Effector memory CD4-positive, alpha-beta T cell (primary cell): ENCODE data around the gene ALDH4A1.

ENCODE experiments used
- DNase-seq, 3 donors: peaks; one replicate each; pipeline ENCODE4 v3.0.0-alpha.2; 2020
- H3K27ac ChIP-seq: 2 replicates; pipeline ENCODE4 v1.7.0; 2013; ENCODE audit warnings: mild to moderate bottlenecking, low read length, moderate library complexity; ENCODE audit not compliant: insufficient read depth, poor library complexity, severe bottlenecking
- H3K27me3 ChIP-seq: replicated peaks from 2 replicates; pipeline ENCODE4 v1.7.0; 2013; ENCODE audit warnings: mild to moderate bottlenecking, low read length; ENCODE audit not compliant: insufficient read depth, control insufficient read depth, poor library complexity, severe bottlenecking
- H3K36me3 ChIP-seq: 2 replicates; pipeline ENCODE4 v1.7.0; 2013; ENCODE audit warnings: mild to moderate bottlenecking, low read length, moderate library complexity; ENCODE audit not compliant: control insufficient read depth, insufficient read depth
- H3K4me1 ChIP-seq: 2 replicates; pipeline ENCODE4 v1.7.0; 2013; ENCODE audit warnings: low read length, mild to moderate bottlenecking; ENCODE audit not compliant: control insufficient read depth, insufficient read depth, poor library complexity, severe bottlenecking
- H3K4me3 ChIP-seq: 2 replicates; pipeline ENCODE4 v1.7.0; 2013; ENCODE audit warnings: low read length, low read depth, mild to moderate bottlenecking; ENCODE audit not compliant: insufficient read depth, poor library complexity, severe bottlenecking
- H3K9me3 ChIP-seq: 2 replicates; pipeline ENCODE4 v1.7.0; 2013; ENCODE audit warnings: mild to moderate bottlenecking, low read length, moderate library complexity; ENCODE audit not compliant: control insufficient read depth

ALDH4A1 gene

DNA sequence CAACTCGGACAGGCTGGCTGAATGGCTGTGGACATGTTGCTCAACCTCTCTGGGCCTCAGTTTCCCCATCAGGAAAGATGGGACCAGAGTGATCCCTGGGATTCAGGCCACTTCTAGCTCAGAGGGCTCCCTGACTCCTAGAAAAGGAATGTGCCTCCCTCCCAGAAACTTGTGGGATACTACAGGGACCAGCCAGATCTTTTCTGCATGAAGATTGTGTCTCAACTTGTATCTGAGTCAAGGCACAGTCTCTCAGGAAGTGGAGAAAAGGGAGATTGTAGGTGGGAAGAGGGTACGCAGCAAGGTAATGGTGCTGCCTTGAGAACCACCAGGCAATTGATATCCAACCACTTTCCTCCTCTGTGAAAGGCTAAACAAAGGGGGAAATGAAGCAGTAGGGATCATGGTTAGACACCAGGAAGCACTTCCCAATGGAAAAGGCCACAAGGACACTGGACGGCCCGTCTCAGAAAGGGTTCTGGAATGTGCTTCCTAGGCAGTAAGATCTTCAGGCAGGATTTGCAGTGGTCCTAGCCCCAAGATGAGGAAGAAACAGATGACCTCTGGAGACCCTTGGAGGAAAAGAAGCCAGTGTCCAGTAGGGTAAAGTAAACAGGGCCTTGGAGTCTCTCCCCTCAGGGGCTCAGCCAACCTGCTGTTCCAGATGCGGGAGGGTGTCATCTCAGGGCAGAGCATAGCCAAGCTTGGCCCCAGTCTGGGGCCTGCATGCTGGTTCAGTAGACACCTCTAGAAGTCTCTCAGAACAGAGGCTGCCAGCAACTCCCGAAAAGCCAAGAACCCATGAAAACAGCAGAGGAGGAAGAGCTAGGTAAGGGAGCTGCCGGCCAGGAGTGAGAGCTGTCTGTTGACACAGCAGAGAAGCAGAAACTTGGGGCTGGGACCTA is 37.3 kb upstream of the ALDH4A1 start:
- H3K4me1 ChIP-seq, result peaks cover 58% of the 10 kb centered on the region
- no peak for DNase-seq
- no peak overlapping the region for H3K4me3 ChIP-seq
- no peaks in the 10 kb centered on the region for H3K27me3 ChIP-seq
- H3K9me3 ChIP-seq, result no peaks in the 10 kb centered on the region
- no peak overlapping the region for H3K27ac ChIP-seq
- H3K36me3 ChIP-seq, result no peaks in the 10 kb centered on the region

DNA sequence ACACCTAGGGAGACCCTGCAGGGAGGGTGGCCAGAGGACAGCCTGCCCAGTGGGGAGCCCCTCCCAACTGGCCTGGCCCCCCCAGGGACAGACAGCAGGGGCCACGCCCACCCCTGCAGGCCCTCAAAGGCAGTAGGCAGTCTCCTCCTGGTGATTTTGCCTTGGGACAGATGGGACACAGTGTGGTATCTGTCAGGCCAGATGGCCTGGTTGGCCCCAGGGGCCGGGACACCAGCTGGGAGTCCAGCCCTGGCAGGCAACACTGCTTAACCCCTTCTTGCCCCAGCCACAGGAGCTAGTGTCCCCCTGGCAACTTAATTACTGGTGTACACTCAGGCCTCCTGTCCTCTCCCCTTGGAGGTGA is 36.3 kb upstream of the ALDH4A1 start:
- no peaks in the 10 kb centered on the region for H3K36me3 ChIP-seq
- no peaks in the 10 kb centered on the region for H3K27me3 ChIP-seq
- H3K27ac ChIP-seq, result peak overlapping the region; percentile 29
- no peak for DNase-seq
- H3K9me3 ChIP-seq, result no peaks in the 10 kb centered on the region
- H3K4me1 ChIP-seq, result peaks cover 55% of the 10 kb centered on the region
- no peak overlapping the region for H3K4me3 ChIP-seq

DNA sequence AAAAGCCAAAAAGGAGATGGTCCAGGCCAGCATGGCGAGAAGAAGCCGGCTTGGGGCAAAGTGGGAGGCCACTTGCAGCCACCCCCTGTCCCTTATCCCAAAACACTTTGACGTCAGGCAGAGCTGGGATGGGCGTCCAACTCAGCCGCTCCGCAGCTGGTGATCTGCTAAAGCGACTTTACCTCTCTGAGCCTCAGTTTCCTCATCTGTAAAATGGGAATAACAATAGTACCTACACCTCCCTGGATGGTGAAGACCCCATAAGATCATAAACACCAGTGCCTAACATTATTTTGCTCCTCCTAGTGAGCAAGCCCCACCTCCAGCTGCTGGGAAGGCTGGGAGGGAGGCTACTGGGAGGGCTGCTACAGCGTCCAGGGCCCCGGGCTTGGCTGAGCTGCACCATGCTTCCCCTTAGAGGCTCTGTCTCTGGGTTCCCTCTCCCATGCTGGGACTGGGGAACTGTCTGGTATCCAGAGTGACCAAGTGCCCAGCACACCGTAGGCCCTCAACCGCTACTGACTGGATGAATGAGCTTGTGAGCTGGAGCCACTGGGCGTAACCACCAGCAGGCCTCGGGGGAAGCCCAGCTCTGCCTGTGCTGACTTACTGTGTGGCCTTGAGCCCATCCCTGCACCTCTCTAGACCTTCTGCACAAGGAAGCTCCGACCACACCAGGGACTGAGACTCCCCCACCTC is 35.8 kb upstream of the ALDH4A1 start:
- no peak for DNase-seq
- H3K27ac ChIP-seq, result peak overlapping the region; percentile 29
- no peaks in the 10 kb centered on the region for H3K27me3 ChIP-seq
- no peaks in the 10 kb centered on the region for H3K36me3 ChIP-seq
- no peak overlapping the region for H3K4me3 ChIP-seq
- H3K4me1 ChIP-seq, result peaks cover 56% of the 10 kb centered on the region
- no peaks in the 10 kb centered on the region for H3K9me3 ChIP-seq

DNA sequence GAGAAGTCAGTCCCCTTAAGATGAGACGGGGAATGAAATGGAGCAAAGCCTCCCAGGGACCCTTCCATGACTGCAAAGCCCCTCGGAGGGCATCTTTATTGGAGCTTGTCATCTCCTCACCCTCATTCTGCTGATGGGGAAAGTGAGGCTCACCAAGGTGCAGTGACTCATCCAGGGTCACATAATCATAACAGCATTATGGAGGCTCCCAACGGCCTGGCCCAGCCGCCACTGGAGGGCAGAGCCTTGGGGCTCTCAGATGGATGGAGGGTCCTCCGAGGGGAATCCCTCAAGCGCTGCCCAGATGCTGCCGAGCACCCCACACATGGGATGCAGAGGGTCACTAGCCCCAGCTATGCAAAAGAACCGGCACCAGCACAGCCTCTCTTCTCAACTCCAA is 35.2 kb upstream of the ALDH4A1 start:
- DNase-seq, result no peak
- Histone ChIP-seq H3K4me3 (no peak overlapping the region), H3K4me1 (peaks cover 59% of the 10 kb centered on the region), H3K27me3 (no peaks in the 10 kb centered on the region), H3K36me3 (no peaks in the 10 kb centered on the region), H3K27ac (no peak overlapping the region), H3K9me3 (no peaks in the 10 kb centered on the region)

DNA sequence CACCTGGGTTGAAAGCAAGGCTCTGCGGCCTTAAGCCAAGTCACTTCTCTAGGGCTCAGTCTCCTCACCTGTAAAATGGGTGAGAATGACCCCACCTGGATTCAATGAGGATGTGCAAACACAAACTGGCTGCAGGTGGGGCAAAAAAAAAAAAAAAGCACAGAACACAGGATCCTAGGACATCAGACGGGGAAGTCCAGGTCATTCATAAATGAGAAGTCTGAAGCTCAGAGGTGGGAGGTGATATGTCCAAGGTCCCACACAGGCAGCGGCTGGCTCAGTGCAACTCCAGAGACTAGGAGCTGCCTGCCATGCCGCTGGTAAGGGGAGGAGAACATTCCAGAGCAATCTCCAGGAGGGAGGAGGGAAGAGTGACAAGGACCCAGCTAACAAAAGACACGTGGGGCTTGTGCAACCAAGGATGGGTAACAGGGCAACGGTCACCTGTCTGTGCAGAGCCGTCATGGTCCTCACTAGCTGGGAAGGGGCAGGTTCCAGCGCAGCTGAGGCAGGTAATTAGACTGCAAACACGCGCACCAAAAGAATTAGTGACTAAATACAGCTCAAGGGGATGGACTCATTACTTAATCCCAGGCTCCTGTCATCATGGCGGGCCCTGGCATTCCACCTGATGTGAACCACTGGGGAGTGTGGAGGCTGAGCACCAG is 34.6 kb upstream of the ALDH4A1 start:
- Histone ChIP-seq H3K27ac (no peak overlapping the region), H3K36me3 (no peaks in the 10 kb centered on the region), H3K4me1 (peaks cover 65% of the 10 kb centered on the region), H3K27me3 (no peaks in the 10 kb centered on the region), H3K9me3 (no peaks in the 10 kb centered on the region), H3K4me3 (no peak overlapping the region)
- DNase-seq, result no peak

DNA sequence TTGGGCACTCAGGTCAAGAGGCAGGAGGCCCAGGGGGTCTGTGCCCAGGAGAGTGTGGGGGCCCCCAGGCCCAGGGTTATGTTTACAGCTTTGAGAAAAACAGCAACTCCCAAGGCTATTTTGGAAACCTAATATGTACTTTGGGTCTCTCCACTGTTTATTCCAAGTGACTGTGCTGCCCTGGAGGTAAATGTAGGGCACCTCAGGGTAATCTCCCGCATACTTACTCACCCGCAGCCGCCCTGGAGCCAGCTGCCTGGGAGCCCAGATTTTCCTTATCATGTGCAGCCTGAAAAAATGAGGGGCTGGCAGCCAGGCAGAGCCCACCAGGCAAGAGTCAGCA is 34.1 kb upstream of the ALDH4A1 start:
- DNase-seq, result no peak
- no peak overlapping the region for H3K4me3 ChIP-seq
- peaks cover 66% of the 10 kb centered on the region for H3K4me1 ChIP-seq
- no peaks in the 10 kb centered on the region for H3K9me3 ChIP-seq
- H3K36me3 ChIP-seq, result no peaks in the 10 kb centered on the region
- H3K27ac ChIP-seq, result no peak overlapping the region
- H3K27me3 ChIP-seq, result no peaks in the 10 kb centered on the region

DNA sequence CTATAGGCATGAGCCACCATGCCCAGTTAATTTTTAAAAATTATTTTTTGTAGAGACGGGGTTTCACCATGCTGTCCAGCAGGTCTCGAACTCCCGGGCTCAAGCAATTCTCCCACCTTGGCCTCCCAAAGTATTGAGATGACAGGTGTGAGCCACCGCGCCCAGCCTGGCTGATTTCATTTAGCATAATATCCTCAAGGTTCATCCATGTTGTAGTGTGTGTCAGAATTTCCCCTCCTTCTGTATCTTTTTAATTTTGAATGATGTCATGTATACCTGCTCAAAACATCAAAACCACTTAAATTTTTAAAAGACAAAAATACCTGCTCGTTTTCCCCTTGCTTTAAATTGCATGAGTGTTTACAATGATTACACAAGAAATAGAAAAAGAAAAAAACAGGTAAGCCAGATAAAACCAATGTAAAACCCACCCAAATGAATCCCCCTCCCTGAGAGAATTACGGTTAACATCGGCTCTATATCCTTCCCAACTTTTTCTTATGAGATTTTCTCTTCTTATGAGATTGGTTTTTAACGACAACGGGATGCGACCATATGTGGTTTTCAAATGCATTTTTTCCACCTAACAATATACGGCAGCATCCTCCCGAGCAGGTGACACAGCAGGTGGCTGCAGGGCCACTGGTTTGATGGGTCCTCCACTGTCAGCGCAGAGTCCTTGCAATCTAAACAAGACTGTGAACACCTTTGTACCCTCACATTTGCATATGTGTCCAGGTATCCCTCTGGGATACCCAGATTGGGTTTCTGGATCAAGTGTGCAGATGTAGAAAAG is 32.0 kb upstream of the ALDH4A1 start:
- Histone ChIP-seq H3K27ac (peak overlapping the region; percentile 42), H3K27me3 (no peaks in the 10 kb centered on the region), H3K9me3 (no peaks in the 10 kb centered on the region), H3K36me3 (no peaks in the 10 kb centered on the region), H3K4me1 (peaks cover 77% of the 10 kb centered on the region), H3K4me3 (no peak overlapping the region)
- DNase-seq, result no peak

DNA sequence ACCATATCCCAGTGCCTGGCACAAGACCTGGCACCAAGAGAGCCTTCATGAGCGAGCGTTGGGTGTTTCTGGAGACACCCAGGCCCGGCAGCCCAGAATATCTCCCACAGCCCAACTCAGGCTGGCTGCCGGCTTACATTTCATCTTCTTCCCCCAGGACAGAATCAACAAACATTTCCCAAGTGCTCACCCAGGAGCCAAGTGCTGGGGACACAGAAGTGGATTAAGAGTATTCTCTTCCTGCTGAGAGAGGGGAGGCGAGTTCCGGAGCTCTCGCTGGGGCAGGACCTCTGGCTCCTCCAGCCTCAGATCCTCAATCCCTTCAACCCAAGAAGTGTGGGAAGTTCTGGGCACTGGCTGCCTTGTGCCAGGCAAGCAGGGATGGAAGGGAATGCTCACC is 30.5 kb upstream of the ALDH4A1 start:
- Histone ChIP-seq H3K4me3 (no peak overlapping the region), H3K27me3 (no peaks in the 10 kb centered on the region), H3K9me3 (no peaks in the 10 kb centered on the region), H3K4me1 (peaks cover 78% of the 10 kb centered on the region), H3K27ac (no peak overlapping the region), H3K36me3 (no peaks in the 10 kb centered on the region)
- DNase-seq, result no peak

DNA sequence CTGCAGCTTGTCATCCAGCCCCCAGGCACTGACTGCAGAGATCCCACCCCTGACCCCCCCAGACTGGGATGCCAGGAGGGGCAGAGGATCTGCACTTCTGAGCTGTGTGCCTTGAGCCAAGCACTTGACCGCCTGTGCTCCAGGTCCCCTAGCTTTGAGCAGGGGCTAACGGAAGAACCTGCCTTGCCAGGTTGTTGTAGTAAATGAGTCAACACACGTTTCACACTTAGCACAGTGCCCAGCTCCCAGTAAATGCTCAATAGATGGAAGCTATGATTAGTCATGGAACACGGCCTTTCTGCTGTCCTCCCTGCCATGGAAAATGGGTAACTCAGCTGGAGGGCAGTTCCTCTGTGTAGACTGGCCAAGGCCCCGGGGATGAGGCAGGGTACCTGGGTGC is 30.0 kb upstream of the ALDH4A1 start:
- no peak for DNase-seq
- no peaks in the 10 kb centered on the region for H3K27me3 ChIP-seq
- H3K9me3 ChIP-seq, result no peaks in the 10 kb centered on the region
- no peak overlapping the region for H3K4me3 ChIP-seq
- H3K36me3 ChIP-seq, result no peaks in the 10 kb centered on the region
- H3K4me1 ChIP-seq, result peaks cover 82% of the 10 kb centered on the region
- no peak overlapping the region for H3K27ac ChIP-seq
